Suprapubic skin (tissue), 4 donors: ENCODE measurements around the gene LRFN2. TPM values are rescaled to one million over a fixed set of nuclear protein-coding genes. Genes with fewer than 3 reads are reported as not detected.

ENCODE experiments used
- DNase-seq, 2 donors: peaks; one replicate each; pipeline ENCODE4 v3.0.0-alpha.2; 2019; ENCODE audit warnings: low spot score in 2 of 2
- H3K27ac ChIP-seq: fragments of 200-600 bp; sonication (generic); one replicate; pipeline ENCODE4 v1.5.1; 2019
- H3K27me3 ChIP-seq: fragments of 200-600 bp; sonication (generic); one replicate; pipeline ENCODE4 v1.5.1; 2019
- H3K36me3 ChIP-seq: fragments of 200-600 bp; sonication (generic); one replicate; pipeline ENCODE4 v1.5.1; 2019
- H3K4me1 ChIP-seq: fragments of 200-600 bp; sonication (generic); one replicate; pipeline ENCODE4 v1.5.1; 2019
- H3K4me3 ChIP-seq: fragments of 200-600 bp; sonication (generic); one replicate; pipeline ENCODE4 v1.5.1; 2019; ENCODE audit warnings: mild to moderate bottlenecking
- H3K9me3 ChIP-seq: fragments of 200-600 bp; sonication (generic); one replicate; pipeline ENCODE4 v1.5.1; 2019
- CTCF ChIP-seq, 2 donors: fragments of 200-600 bp in 1 of 2; fragments of 450-650 bp in 1 of 2; sonication (generic) in 1 of 2; IDR thresholded peaks; one replicate each; pipeline ENCODE4 v1.5.1; 2016 to 2019; ENCODE audit warnings: antibody characterized with exemption in 2 of 2, mild to moderate bottlenecking in 1 of 2, moderate library complexity in 1 of 2
- EP300 ChIP-seq: sonication (generic); formaldehyde crosslinking; IDR thresholded peaks from one replicate; pipeline ENCODE4 v1.6.1; 2017; ENCODE audit warnings: antibody characterized with exemption
- POLR2A ChIP-seq, 2 donors: fragments of 450-650 bp; IDR thresholded peaks; one replicate each; pipeline ENCODE4 v1.6.1; 2017; ENCODE audit warnings: antibody characterized with exemption in 2 of 2, mild to moderate bottlenecking in 2 of 2, moderate library complexity in 2 of 2
- POLR2AphosphoS5 ChIP-seq, 3 donors: sonication (generic); formaldehyde crosslinking; IDR thresholded peaks; one replicate each; pipeline ENCODE4 v1.6.1; 2017; ENCODE audit warnings: antibody characterized with exemption in 3 of 3
- WGBS: methylation state at CpG from one replicate; pipeline ENCODE4 v1.1.5; 2018; 5-methylcytosine and 5-hydroxymethylcytosine counted together
- total RNA-seq, 4 donors: library from RNA; depleted of rRNA; stranded (reverse); fragments of >200 nt; gene quantifications; one replicate each; pipeline ENCODE4 v1.1.0, GENCODE V29; 2016

Gene LRFN2
- total RNA-seq, 4 donors from 2014 or later = not detected

GRCh38 chr6:40606981-40607380 is 19.8 kb upstream of the LRFN2 start:
- H3K4me3 ChIP-seq = no peak overlapping the region
- no peak for DNase-seq
- H3K9me3 ChIP-seq = no peaks in the 10 kb centered on the region
- 69% methylated on average over 4 of the region's 4 CpGs for WGBS
- H3K4me1 ChIP-seq = no peaks in the 10 kb centered on the region
- H3K27ac ChIP-seq = no peak overlapping the region
- no peak for TF ChIP-seq EP300
- TF ChIP-seq POLR2AphosphoS5 (IDR thresholded peaks at IDR 0.05) = no peak
- no peak for TF ChIP-seq POLR2A (IDR thresholded peaks at IDR 0.05)
- TF ChIP-seq CTCF (IDR thresholded peaks at IDR 0.05) = no peak
- H3K36me3 ChIP-seq = no peaks in the 10 kb centered on the region
- H3K27me3 ChIP-seq = peaks cover 60% of the 10 kb centered on the region

- H3K4me3 ChIP-seq = no peak overlapping the region
- peaks cover 59% of the 10 kb centered on the region for H3K27me3 ChIP-seq
- WGBS = 58% methylated on average over 2 of the region's 2 CpGs
- no peaks in the 10 kb centered on the region for H3K9me3 ChIP-seq
- H3K4me1 ChIP-seq = no peaks in the 10 kb centered on the region
- no peak overlapping the region for H3K27ac ChIP-seq
- H3K36me3 ChIP-seq = no peaks in the 10 kb centered on the region
- TF ChIP-seq CTCF (IDR thresholded peaks at IDR 0.05) (no peak), POLR2A (IDR thresholded peaks at IDR 0.05) (no peak), POLR2AphosphoS5 (IDR thresholded peaks at IDR 0.05) (no peak), EP300 (no peak)
- DNase-seq = no peak
These were observed 19.4 kb upstream of the LRFN2 start for GRCh38 chr6:40606526-40606925.

GRCh38 chr6:40604082-40604481 is 16.9 kb upstream of the LRFN2 start:
- H3K27ac ChIP-seq = no peak overlapping the region
- WGBS = 81% methylated on average over 2 of the region's 2 CpGs
- H3K36me3 ChIP-seq = no peaks in the 10 kb centered on the region
- H3K27me3 ChIP-seq = peaks cover 68% of the 10 kb centered on the region
- no peak for DNase-seq
- TF ChIP-seq EP300 = no peak
- no peak for TF ChIP-seq CTCF (IDR thresholded peaks at IDR 0.05)
- no peak for TF ChIP-seq POLR2A (IDR thresholded peaks at IDR 0.05)
- TF ChIP-seq POLR2AphosphoS5 (IDR thresholded peaks at IDR 0.05) = no peak
- no peak overlapping the region for H3K4me3 ChIP-seq
- H3K9me3 ChIP-seq = no peaks in the 10 kb centered on the region
- H3K4me1 ChIP-seq = no peaks in the 10 kb centered on the region

- TF ChIP-seq EP300 (no peak), CTCF (IDR thresholded peaks at IDR 0.05) (no peak), POLR2AphosphoS5 (IDR thresholded peaks at IDR 0.05) (no peak), POLR2A (IDR thresholded peaks at IDR 0.05) (no peak)
- DNase-seq = no peak
- no peak overlapping the region for H3K27ac ChIP-seq
- H3K9me3 ChIP-seq = no peaks in the 10 kb centered on the region
- H3K4me1 ChIP-seq = no peaks in the 10 kb centered on the region
- WGBS = 20% methylated on average over 27 of the region's 28 CpGs
- H3K27me3 ChIP-seq = peaks cover 79% of the 10 kb centered on the region
- H3K36me3 ChIP-seq = no peaks in the 10 kb centered on the region
- H3K4me3 ChIP-seq = no peak overlapping the region
These were observed 12.4 kb upstream of the LRFN2 start for GRCh38 chr6:40599555-40599954.

GRCh38 chr6:40598516-40598915 is 11.4 kb upstream of the LRFN2 start:
- no peak overlapping the region for H3K4me3 ChIP-seq
- H3K4me1 ChIP-seq = no peaks in the 10 kb centered on the region
- peaks cover 74% of the 10 kb centered on the region for H3K27me3 ChIP-seq
- no peaks in the 10 kb centered on the region for H3K9me3 ChIP-seq
- 78% methylated on average over 5 of the region's 5 CpGs for WGBS
- H3K36me3 ChIP-seq = no peaks in the 10 kb centered on the region
- no peak for DNase-seq
- TF ChIP-seq POLR2A (IDR thresholded peaks at IDR 0.05) (no peak), CTCF (IDR thresholded peaks at IDR 0.05) (no peak), EP300 (no peak), POLR2AphosphoS5 (IDR thresholded peaks at IDR 0.05) (no peak)
- H3K27ac ChIP-seq = no peak overlapping the region
